ENCODE data around the gene CCDC12. TPM values are rescaled to one million over a fixed set of nuclear protein-coding genes. Genes with fewer than 3 reads are reported as not detected.

The CCDC12 gene
- total and polyA plus RNA-seq, 2 donors (not counting 1 experiment from before 2014, with no cell fraction given), result 84.0 to 97.3 TPM

GRCh38 chr3:46884427-46884826, 92.1 kb downstream of the CCDC12 start:
- H3K4me1 Mint-ChIP-seq, result peaks cover 16% of the 10 kb centered on the region
- Histone ChIP-seq H3K27me3 (replicated peaks in 1 of 4; ENCODE audit: control extremely low read depth in 1 of 4, control insufficient read depth in 3 of 4, insufficient read depth in 4 of 4, low read length in 3 of 4) (peaks cover 0 to 54% (median 23%) of the 10 kb centered on the region in 4 experiments), H3K4me1 (ENCODE audit: control insufficient read depth in 2 of 2, insufficient read depth in 2 of 2, low read length in 2 of 2) (peaks cover 19 to 24% of the 10 kb centered on the region in 2 donors), H2AFZ (ENCODE audit: insufficient read depth, low read depth, low read length, poor library complexity, severe bottlenecking) (no peak overlapping the region), H3K4me2 (replicated peaks; ENCODE audit: low read depth, low read length, poor library complexity, severe bottlenecking) (no peak overlapping the region), H3K9ac (ENCODE audit: low read length) (no peak overlapping the region), H3K36me3 (replicated peaks in 1 of 2; ENCODE audit: control extremely low read depth in 1 of 2, control insufficient read depth in 1 of 2, extremely low read depth in 1 of 2, insufficient read depth in 2 of 2, low read length in 1 of 2) (no peaks in the 10 kb centered on the region), H3K79me2 (ENCODE audit: control insufficient read depth, insufficient read depth, low read length) (no peaks in the 10 kb centered on the region), H3K9me3 (ENCODE audit: control extremely low read depth in 1 of 3, control insufficient read depth in 2 of 3, insufficient read depth in 1 of 3, low read length in 2 of 3) (no peaks in the 10 kb centered on the region), H3K4me3 (ENCODE audit: control extremely low read depth in 1 of 5, extremely low read depth in 1 of 5, insufficient read depth in 1 of 5, low read depth in 2 of 5, low read length in 4 of 5) (no peak overlapping the region), H4K20me1 (ENCODE audit: control insufficient read depth, insufficient read depth, low read length, poor library complexity, severe bottlenecking) (peaks cover 5% of the 10 kb centered on the region), H3K27ac (ENCODE audit: low read length in 2 of 2) (no peak overlapping the region)
- POLR2A ChIA-PET, result no interaction called here
- CTCF ChIA-PET, result interaction anchor here (1.7 kb wide), 1 partner anchor 25 kb away, joined by 5 read pairs; no protein-coding TSS in a partner anchor
- intact Hi-C loops (cut with micrococcal nuclease), result no loop called here
- H3K9me3 Mint-ChIP-seq (ENCODE audit: insufficient read depth), result no peaks in the 10 kb centered on the region
- no peak overlapping the region for H3K27ac Mint-ChIP-seq
- ATAC-seq (ENCODE audit: low read depth) (no peak), DNase-seq (no peak)
- peaks cover 48% of the 10 kb centered on the region for H3K27me3 Mint-ChIP-seq
- TF ChIP-seq CTCF (IDR thresholded peaks at IDR 0.05), result no peak
- no peak for TF ChIP-seq EZH2 (IDR thresholded peaks at IDR 0.05; ENCODE audit: borderline replicate concordance, insufficient read depth, low read depth, low read length, poor library complexity, severe bottlenecking)
- 87% methylated on average over 5 of the region's 5 CpGs for WGBS (ENCODE audit: insufficient coverage)
- H3K4me3 Mint-ChIP-seq, result no peak overlapping the region

- Histone ChIP-seq H3K27me3 (replicated peaks in 1 of 4; ENCODE audit: control extremely low read depth in 1 of 4, control insufficient read depth in 3 of 4, insufficient read depth in 4 of 4, low read length in 3 of 4) (peaks cover 0 to 50% (median 22%) of the 10 kb centered on the region in 4 experiments), H3K9ac (ENCODE audit: low read length) (no peak overlapping the region), H4K20me1 (ENCODE audit: control insufficient read depth, insufficient read depth, low read length, poor library complexity, severe bottlenecking) (peaks cover 5% of the 10 kb centered on the region), H2AFZ (ENCODE audit: insufficient read depth, low read depth, low read length, poor library complexity, severe bottlenecking) (no peak overlapping the region), H3K4me2 (replicated peaks; ENCODE audit: low read depth, low read length, poor library complexity, severe bottlenecking) (peak overlapping the region; percentile 99), H3K4me1 (ENCODE audit: control insufficient read depth in 2 of 2, insufficient read depth in 2 of 2, low read length in 2 of 2) (peaks cover 19 to 24% of the 10 kb centered on the region in 2 donors), H3K9me3 (ENCODE audit: control extremely low read depth in 1 of 3, control insufficient read depth in 2 of 3, insufficient read depth in 1 of 3, low read length in 2 of 3) (no peaks in the 10 kb centered on the region), H3K36me3 (replicated peaks in 1 of 2; ENCODE audit: control extremely low read depth in 1 of 2, control insufficient read depth in 1 of 2, extremely low read depth in 1 of 2, insufficient read depth in 2 of 2, low read length in 1 of 2) (no peaks in the 10 kb centered on the region), H3K27ac (ENCODE audit: low read length in 2 of 2) (no peak overlapping the region), H3K79me2 (ENCODE audit: control insufficient read depth, insufficient read depth, low read length) (no peaks in the 10 kb centered on the region), H3K4me3 (ENCODE audit: control extremely low read depth in 1 of 5, extremely low read depth in 1 of 5, insufficient read depth in 1 of 5, low read depth in 2 of 5, low read length in 4 of 5) (no peak overlapping the region)
- DNase-seq, result no peak
- ATAC-seq (ENCODE audit: low read depth), result no peak
- H3K27ac Mint-ChIP-seq, result no peak overlapping the region
- intact Hi-C loops (cut with micrococcal nuclease), result no loop called here
- WGBS (ENCODE audit: insufficient coverage), result 53% methylated on average over 2 of the region's 4 CpGs
- ChIA-PET POLR2A (no interaction called here), CTCF (interaction anchor here (1.7 kb wide), 1 partner anchor 26 kb away, joined by 5 read pairs; no protein-coding TSS in a partner anchor)
- TF ChIP-seq CTCF (IDR thresholded peaks at IDR 0.05) (no peak), EZH2 (IDR thresholded peaks at IDR 0.05; ENCODE audit: borderline replicate concordance, insufficient read depth, low read depth, low read length, poor library complexity, severe bottlenecking) (no peak)
- peak overlapping the region; percentile 63 for H3K4me3 Mint-ChIP-seq
- peaks cover 16% of the 10 kb centered on the region for H3K4me1 Mint-ChIP-seq
- no peaks in the 10 kb centered on the region for H3K9me3 Mint-ChIP-seq (ENCODE audit: insufficient read depth)
- peaks cover 52% of the 10 kb centered on the region for H3K27me3 Mint-ChIP-seq
These were observed 92.7 kb downstream of the CCDC12 start for GRCh38 chr3:46883830-46884185.

All from B cell (primary cell).